Activated CD4-positive, alpha-beta T cell treated with anti-CD3 and anti-CD28 coated beads, Interleukin-2, amount 50 U/mL, for 16 hours (primary cell): ENCODE results near the gene EEF1AKMT2.
"Not testable (repeated sequence)": the region's sequence is repeated elsewhere in the genome, so short reads cannot be mapped to it uniquely, and the experiment has no call there.

Source experiments
- DNase-seq: peaks from one replicate; pipeline ENCODE4 v3.0.0-alpha.2; 2020

The EEF1AKMT2 gene

GRCh38 chr10:124791547-124792348 lies at the start of gene EEF1AKMT2:
Gene EEF1AKMT2, minus strand, starts transcription at chr10:124791887. Its CDS starts 54 bp downstream, at chr10:124791833.
- peak; percentile 87 for DNase-seq

GRCh38 chr10:124837687-124838086 lies 46.0 kb upstream of the EEF1AKMT2 start:
- DNase-seq: no peak

- DNase-seq: no peak
These were observed 39.4 kb upstream of the EEF1AKMT2 start for GRCh38 chr10:124831116-124831515.

- no peak for DNase-seq
These were observed 38.8 kb upstream of the EEF1AKMT2 start for GRCh38 chr10:124830445-124830844.

GRCh38 chr10:124829447-124830115 lies 37.9 kb upstream of the EEF1AKMT2 start:
- DNase-seq: no peak

GRCh38 chr10:124827474-124827873 lies 35.8 kb upstream of the EEF1AKMT2 start:
- peak; percentile 9 for DNase-seq

GRCh38 chr10:124826262-124826661 lies 34.6 kb upstream of the EEF1AKMT2 start:
- DNase-seq: no peak

GRCh38 chr10:124825702-124826101 lies 34.0 kb upstream of the EEF1AKMT2 start:
- DNase-seq: no peak

- DNase-seq: not testable (repeated sequence)
These were observed 33.2 kb upstream of the EEF1AKMT2 start for GRCh38 chr10:124824932-124825331.

GRCh38 chr10:124824507-124824906 lies 32.8 kb upstream of the EEF1AKMT2 start:
- DNase-seq: no peak

GRCh38 chr10:124821520-124821919 lies 29.8 kb upstream of the EEF1AKMT2 start:
- no peak for DNase-seq

GRCh38 chr10:124820121-124820520 lies 28.4 kb upstream of the EEF1AKMT2 start:
- no peak for DNase-seq

- DNase-seq: peak; percentile 18
These were observed 10.6 kb upstream of the EEF1AKMT2 start for GRCh38 chr10:124802313-124802675.

- no peak for DNase-seq
These were observed 7.5 kb upstream of the EEF1AKMT2 start for GRCh38 chr10:124799211-124799610.

- no peak for DNase-seq
These were observed 7.1 kb upstream of the EEF1AKMT2 start for GRCh38 chr10:124798781-124799180.

GRCh38 chr10:124798364-124798763 lies 6.7 kb upstream of the EEF1AKMT2 start:
- DNase-seq: no peak

GRCh38 chr10:124792998-124793352 lies 1.3 kb upstream of the EEF1AKMT2 start:
- no peak for DNase-seq

- not testable (repeated sequence) for DNase-seq
These were observed 8.8 kb downstream of the EEF1AKMT2 start for GRCh38 chr10:124782900-124783299.

- DNase-seq: no peak
These were observed 22.9 kb downstream of the EEF1AKMT2 start for GRCh38 chr10:124768791-124769190.

- DNase-seq: no peak
These were observed 26.4 kb downstream of the EEF1AKMT2 start for GRCh38 chr10:124765256-124765655.

- DNase-seq: no peak
These were observed 28.4 kb downstream of the EEF1AKMT2 start for GRCh38 chr10:124763267-124763666.

GRCh38 chr10:124762281-124762680 lies 29.4 kb downstream of the EEF1AKMT2 start:
- no peak for DNase-seq

GRCh38 chr10:124756156-124756903 lies 35.4 kb downstream of the EEF1AKMT2 start:
- DNase-seq: no peak

GRCh38 chr10:124755581-124755980 lies 36.1 kb downstream of the EEF1AKMT2 start:
- DNase-seq: no peak
